HG03039 (cell line): Measurements from ENCODE around the gene ERP29.
A peak's percentile ranks its signal among the peaks of the same experiment; 100 is the strongest.
"Not testable (repeated sequence)": the region's sequence is repeated elsewhere in the genome, so short reads cannot be mapped to it uniquely, and the experiment has no call there.

Source experiments
- ATAC-seq: cut with Tn5 transposase; IDR thresholded peaks from one replicate; pipeline ENCODE4 v1.9.1; 2021; ENCODE audit warnings: mild to moderate bottlenecking, moderate library complexity; ENCODE audit not compliant: unreplicated experiment

The ERP29 gene

DNA sequence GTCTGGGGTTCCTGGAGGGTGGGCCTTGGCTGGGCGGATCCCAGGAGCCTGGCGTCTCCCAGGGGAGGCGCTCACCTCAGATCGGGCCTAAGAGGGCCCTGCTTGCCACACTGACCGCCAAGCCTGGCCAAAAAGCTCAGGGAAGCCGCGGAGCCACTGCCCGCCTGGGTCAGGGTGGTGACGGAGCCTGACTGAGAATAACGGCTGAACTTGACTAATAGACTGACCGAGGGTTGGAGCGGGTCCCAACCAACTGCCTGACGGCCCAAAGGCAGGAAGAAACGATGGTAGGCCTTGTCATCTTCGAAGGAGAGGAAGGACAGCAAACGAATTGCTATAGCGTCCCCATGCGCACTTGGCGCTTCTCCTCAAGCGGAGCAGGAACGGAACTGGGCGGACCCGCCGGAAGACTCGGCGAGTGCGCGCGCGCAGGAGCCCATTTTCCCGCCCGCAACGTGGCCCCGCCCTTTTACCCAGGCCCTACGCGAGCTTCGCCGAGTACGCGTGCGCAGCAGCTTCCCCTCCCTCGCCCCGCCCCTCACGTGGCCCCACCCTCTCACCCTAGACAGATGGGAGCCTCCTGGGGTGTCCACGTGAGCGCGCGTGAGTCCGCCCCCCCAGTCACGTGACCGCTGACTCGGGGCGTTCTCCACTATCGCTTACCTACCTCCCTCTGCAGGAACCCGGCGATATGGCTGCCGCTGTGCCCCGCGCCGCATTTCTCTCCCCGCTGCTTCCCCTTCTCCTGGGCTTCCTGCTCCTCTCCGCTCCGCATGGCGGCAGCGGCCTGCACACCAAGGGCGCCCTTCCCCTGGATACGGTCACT, at the start of gene ERP29, which contains the start of gene TMEM116:
TSS of gene ERP29 (plus strand) at position 652 of the 826 bp plus-strand sequence. CDS start at position 692, 40 bp downstream.
TSS of gene TMEM116 (minus strand) at position 391 of the 826 bp plus-strand sequence. CDS start 7,895 bp downstream, outside the sequence.
- ATAC-seq = peak; percentile 71

DNA sequence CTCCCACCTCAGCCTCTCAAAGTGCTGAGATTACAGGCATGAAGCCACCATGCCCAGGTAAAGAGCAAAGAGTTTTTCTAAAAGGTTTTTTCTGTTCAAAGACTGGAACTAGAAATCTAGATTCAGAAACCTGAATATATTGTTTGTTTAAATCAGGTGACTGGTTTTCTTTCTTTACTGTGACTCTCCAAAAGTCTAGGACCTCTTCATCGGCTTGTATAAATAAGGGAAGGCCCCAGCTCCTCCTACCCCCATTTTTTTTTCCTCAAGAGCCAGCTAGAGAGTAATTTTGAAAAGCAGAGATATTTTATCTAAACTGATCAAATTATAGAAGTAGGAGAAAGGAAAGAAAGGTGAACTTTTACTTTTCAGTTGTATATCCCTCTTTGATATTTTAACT, 48.3 kb upstream of the ERP29 start:
- no peak for ATAC-seq

DNA sequence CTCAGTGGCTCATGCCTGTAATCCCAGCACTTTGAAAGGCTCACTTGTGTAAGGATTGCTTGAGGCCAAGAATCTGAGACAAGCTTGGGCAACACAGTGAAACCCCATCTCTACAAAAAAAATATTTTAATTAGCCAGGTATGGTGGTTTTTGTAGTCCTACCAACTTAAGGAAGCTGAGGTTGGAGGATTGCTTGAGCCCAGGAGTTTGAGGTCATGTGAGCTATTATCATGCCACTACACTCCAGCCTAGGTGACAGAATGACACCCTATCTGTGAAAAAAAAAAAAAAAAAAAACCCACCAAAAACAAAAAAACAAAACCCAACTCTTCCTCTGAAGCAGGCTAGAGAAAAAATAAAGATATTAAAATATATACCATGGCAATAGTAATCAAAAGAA, 41.4 kb upstream of the ERP29 start:
- ATAC-seq = no peak

DNA sequence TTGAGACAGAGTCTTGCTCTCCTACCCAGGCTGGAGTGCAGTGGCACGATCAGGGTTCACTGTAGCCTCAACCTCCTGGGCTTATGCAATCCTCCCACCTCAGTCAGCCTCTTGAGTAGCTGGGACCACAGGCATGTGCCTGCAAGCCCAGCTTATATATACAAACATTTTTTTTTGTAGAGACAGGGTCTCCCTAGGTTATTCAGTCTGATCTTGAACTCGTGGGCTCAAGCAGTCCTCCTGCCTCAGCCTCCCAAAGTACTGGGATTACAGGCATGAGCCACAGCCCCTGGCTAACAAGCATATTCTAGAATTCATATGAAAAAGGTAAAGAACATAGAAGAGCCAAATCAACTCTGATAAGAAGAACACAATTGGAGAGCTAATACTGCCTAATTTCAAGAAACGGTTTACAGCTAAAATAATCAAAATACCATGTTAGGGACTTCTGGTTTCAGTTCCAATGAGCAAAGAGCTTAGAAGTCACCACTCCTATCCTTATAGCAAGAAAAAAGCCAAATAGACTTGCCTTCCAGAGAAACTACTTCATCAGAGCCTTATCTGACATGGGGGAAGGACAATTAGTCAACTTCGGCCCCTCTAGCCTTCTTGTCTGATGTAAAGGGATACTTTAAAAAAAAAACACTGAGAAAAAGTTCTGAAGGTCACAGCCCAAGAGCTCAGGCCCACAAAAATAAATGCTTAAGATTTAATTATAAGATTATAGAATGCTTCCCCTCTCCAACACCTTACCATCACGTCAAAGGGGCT, 37.9 kb upstream of the ERP29 start:
- no peak for ATAC-seq

DNA sequence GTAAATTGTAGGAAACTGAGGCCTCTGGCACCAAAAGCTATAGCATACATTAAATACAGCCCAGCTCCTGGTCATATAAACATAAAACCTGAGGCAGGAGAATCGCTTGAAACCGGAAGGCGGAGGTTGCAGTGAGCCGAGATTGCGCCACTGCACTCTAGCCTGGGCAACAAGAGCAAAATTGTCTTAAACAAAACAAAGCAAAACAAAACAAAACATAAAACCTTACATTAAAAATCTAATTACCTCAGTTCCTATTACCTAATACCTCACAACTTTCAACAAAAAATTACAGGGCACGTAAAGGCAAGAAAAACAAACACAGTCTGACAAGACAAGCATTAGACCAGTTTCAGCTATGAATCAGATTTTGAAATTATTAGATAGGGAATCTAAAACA, 36.9 kb upstream of the ERP29 start:
- no peak for ATAC-seq

DNA sequence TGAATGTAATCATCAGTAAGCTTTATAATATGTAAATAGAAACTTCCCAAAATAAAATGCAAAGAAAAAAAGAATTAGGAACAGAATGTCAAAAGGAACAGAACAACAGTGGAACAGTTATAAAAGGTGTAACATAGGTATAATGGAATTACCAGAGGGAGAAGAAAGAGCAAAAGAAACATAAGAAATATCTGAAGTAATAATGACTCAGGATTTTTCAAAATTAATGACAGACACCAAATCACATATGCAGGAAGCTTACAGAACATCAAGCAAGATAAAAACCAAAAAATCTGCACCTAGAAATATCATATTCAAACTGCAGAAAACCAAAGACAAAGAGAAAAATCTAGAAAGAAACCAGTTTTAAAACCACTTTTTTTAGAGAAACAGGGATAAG, 36.4 kb upstream of the ERP29 start:
- no peak for ATAC-seq

DNA sequence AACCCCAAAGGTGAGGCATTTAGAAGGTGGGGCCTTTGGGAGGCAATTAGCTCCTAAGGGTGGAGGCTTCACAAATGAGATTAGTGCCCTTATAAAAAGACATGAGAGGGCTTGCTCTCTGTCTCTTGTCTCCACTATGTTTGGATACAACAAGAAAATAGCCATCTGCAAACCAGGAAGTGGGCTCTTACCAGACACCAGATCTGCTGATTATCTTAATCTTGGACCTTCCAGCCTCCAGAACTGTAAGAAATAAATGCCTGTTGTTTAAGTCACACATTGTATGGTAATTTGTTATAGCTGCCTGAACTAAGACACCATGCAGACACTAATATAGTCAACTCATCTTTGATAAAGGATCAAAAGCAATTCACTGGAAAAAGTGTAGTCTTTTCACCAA, 34.7 kb upstream of the ERP29 start:
- ATAC-seq = no peak

DNA sequence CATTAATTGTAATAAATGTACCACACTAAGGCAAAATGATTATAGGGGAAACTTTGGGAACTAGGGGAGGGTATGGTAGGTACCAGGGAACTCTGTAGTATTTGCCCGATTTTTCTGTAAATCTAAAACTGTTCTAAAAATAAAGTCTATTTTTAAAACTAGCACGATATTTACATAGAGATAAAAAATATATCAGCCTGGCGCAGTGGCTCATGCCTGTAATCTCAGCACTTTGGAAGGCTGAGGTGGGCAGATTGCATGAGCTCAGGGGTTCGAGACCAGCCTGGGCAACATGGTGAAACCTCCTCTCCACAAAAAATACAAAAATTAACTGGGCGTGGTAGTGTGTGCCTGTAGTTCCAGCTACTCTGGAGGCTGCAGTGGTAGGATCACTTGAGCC, 32.6 kb upstream of the ERP29 start:
- no peak for ATAC-seq

DNA sequence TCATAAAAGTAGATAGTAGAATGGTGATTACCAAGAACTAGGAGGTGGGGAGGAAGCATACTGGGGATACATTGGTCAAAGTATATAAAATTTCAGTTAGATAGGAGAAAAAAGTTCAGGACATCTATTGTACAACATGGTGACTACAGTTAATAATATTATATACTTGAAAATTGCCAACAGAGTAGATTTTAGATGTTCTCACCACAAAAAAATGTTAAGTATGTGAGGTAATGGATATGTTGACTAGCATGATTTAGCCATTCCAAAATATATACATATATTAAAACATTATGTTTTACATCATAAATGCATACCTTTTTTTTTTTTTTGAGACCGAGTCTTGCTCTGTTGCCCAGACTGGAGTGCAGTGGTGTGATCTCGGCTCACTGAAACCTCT, 31.2 kb upstream of the ERP29 start:
- no peak for ATAC-seq

DNA sequence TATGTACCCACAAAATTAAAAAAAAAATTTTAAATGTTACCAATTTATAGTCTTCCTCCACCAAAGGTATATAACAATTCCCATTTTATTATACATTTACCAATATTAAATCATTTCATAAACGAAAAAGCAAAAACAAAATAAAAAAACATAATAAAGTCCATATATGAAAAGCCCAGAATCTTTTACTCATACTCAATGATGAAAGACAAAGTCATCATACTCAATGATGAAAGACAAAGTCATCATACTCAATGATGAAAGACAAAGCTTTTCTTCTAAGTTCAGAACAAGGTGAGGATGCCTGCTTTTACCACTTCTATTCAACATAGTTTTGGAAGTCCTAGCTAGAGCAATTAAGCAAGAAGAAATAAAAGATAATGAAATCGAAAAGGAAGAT, 28.4 kb upstream of the ERP29 start:
- ATAC-seq = no peak

DNA sequence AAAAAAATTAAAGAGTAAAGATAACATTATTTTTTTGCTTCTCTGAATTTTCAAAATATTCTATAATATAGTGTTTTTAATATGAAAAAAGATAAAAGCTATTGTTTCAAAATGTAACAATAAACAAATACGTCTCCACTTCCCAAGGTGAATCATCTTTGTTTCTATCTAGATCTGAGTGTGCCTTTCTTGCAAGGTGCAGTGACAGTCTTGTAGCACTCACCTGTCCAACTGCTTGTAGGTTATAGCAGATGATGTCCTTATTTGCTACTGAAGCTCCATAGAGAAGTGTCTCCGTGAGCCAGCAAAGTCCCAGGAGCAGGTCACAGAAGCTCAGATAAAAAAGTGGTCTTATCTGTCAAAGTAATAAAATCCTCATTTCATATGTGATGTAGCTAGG, 21.7 kb upstream of the ERP29 start:
- no peak for ATAC-seq

DNA sequence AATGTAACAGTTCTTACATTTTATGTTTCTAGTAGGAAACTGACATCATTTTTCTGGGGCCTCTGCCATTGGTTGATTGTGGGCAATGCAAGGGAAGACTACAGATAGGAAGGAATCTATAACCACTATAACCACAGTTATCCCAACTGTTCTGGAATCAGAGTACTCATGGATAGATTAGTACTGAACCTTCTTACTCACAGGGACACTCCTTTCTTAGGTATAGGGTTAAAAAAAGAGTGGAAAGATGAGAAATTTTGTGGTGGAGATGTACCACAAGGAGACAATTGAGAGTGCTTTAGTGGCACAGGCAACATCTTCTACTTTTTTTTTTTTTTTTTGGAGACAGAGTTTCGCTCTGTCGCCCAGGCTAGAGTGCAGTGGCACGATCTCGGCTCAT, 21.3 kb upstream of the ERP29 start:
- ATAC-seq = no peak

DNA sequence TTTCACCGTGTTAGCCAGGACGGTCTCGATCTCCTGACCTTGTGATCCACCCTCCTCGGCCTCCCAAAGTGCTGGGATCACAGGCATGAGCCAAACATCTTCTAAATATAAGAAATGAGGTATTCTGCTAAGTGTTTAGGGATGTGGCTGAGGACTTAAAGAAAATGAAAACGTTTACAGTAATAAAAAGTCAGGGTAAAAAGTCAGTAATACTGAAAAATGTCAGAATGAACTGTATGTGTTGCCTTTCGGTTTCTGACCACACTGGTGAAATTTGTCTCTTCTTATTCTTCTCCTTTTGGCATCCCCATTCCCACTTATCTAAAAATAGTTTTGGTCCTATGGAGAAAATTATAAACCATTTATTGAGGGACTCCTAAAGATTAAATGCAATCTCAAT, 20.8 kb upstream of the ERP29 start:
- ATAC-seq = no peak

DNA sequence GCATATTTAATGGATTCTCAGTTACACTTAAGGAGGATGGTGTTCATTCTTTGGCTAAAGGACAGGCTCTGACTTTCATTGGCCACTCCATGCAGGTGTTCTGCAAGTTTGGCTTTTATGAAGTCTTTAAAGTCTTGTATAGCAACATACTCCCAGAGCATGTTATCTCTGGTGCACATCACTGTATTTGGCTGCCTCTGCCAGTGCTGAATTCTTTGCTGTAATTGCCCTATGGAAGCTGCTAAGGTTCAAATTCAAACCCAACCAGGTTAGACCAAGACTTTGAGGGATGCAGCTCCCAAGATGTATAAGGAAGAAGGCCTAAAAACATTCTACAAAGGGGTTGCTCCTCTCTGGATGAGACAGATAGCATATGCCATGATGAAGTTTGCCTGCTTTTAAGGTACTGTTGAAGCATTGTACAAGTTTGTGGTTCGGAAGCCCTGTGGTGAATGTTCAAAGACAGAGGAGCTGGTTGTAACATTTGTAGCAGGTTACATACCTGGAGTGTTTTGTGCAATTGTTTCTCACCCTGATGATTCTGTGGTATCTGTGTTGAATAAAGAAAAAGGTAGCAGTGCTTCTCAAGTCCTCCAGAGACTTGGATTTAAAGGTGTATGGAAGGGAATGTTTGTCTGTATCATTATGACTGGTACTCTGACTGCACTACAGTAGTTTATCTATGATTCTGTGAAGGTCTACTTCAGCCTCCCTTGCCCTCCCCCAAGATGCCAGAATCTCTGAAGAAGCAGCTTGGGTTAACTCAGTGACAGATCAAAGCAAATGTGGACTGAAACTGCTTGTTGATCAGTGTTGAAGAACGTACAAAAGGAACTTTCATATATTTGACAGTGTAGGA, 19.7 kb upstream of the ERP29 start:
- no peak for ATAC-seq

DNA sequence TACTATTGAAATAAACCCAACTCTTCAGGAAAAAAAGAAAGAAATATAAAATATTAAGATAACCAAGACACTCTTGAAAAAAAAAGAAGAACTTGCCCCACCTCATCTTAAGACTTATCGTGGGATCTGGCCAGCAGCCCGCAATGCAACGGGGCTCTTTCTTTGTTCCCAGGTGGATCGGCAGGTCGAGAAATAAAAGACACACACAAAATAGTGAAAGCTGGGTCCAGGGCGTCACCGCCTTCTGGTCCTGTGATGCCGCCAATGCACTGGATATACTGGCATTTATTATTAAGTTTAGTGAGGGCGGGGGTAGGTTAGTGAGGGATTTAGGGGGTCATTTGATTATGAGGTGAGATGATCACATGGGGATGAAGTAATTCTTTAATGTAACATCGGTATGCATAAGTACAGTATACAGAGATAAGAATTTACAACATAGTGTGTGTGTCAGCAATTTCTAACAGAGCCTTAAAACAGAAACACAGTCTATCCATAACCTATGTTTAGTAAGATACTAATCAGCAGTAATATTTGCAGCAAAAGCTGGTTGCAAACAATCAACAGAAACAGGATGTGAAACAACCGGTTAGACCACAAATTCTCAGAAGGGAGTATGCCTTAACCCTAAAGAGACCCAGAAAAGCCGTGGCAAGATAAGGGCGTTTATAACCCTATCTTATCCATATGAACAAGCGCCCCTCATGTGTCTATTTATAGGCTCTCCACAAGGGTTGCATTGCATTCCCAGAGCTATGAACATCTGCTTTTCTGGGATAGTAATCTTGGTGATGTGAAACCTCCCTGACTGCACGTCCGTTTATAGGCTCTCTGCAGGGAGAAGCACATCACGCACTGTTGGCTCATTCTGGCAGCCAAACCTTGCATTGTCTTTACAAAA, 18.8 kb upstream of the ERP29 start:
- not testable (repeated sequence) for ATAC-seq

DNA sequence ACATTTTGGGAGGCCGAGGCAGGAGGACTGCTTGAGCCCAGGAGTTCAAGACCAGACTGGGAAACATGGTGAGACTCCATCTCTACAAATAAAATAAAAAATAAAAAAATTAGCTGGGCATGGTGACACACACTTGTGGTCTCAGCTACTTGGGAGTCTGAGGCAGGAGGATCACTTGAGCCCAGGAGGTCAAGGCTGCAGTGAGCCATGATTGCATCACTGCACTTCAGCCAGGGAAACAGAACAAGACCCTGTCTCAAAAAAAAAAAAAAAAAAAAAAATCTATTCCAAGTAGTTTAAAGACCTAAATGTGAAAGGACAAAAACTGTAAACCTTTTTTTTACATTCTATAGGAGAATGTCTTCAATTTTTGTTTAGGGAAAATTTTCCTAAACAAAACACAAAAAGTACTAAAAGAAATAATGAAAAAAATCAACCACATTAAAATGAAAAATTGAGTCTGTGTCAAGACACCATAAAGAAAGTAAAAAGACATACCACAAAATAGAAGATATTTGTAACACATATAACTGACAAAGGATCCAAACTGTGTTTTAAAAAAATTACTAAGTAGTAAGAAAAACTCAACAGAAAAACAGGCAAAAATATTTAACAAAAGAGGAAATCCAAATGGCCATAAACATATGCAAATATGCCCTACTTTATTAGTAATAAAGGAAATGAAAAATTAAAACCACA, 17.3 kb upstream of the ERP29 start:
- no peak for ATAC-seq

DNA sequence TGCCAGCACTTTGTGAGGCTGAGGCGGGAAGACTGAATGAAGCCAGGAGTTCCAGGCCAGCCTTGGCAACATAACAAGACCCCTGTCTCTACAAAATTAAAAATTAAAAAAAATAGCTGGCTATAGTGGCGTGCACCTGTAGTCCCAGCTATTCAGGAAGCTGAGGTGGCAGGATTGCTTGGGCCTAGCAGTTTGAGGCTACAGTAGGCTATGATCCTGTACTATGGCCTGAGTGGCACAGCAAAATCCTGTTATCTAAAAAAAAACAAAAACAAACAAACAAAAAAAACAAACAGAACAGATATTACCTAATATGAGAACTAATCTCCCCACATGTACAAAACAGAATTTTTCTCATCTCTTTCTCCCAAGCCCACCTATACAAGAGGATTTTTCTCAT, 15.9 kb upstream of the ERP29 start:
- no peak for ATAC-seq

DNA sequence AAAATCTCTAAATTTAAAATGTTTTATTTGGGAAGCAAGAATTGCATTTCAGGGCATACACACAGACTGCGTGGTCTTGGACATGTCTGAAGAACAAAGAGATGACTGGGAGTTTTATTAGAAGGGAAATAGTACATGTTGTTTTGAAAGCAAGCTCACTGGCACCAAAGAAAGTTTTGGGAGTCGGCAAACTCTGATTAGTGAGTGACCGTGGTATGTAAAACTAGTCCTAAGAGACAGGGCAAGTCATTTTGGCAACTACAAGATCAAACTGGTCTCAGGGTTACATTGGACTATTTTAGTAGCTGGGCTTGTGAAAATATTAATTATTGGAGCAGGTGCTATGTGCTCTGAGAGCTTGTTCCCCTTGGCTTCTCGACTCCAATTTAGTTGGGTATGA, 15.2 kb upstream of the ERP29 start:
- no peak for ATAC-seq

DNA sequence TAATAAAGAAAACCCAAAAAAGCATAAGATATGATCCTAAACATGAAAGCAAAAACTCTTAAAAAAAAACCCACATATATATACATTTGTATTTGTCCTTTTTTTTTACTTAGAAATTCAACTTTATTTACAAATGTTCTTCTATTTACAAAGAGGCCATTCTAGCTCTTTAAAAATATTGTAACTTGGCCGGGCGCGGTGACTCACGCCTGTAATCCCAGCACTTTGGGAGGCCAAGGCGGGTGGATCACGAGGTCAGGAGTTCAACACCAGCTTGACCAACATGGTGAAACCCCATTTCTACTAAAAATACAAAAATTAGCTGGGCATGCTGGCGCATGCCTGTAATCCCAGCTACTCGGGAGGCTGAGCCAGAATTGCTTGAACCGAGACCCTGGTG, 14.1 kb upstream of the ERP29 start:
- ATAC-seq = not testable (repeated sequence)

DNA sequence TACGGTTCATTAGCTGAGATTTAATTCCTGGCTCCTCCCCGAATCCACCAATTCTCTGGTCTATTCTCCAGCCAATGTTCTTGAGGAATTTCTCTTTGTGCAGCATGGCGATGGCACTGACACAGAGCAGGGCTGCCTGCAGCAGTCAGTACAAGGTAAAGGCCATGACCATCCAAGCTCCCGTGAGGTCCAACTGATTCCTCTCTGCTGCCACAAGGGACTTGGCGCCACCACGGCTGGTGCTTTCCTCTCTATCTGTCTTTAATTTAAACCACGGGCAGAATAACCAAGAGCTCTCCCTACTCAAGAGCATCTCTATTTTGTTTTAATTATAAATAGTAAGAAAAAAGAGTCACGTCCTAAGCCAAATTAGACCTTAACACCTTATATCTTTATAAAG, 12.4 kb upstream of the ERP29 start:
- no peak for ATAC-seq
